ENCODE measurements around the gene EFCAB6. TPM values are rescaled to one million over a fixed set of nuclear protein-coding genes. Genes with fewer than 3 reads are reported as not detected.
A peak's percentile ranks its signal among the peaks of the same experiment; 100 is the strongest.

EFCAB6 gene
- total RNA-seq, 1 donor from 2014 or later = 7.0 TPM

- Mint-ChIP-seq H3K27ac (no peak overlapping the region), H3K4me3 (ENCODE audit: low read depth) (no peak overlapping the region), H3K36me3 (ENCODE audit: insufficient read depth) (peaks cover 3% of the 10 kb centered on the region), H3K9me3 (ENCODE audit: low read depth) (peaks cover 8% of the 10 kb centered on the region), H3K4me1 (ENCODE audit: low read depth) (no peaks in the 10 kb centered on the region), H3K27me3 (no peaks in the 10 kb centered on the region)
- no peak for TF ChIP-seq CTCF (IDR thresholded peaks at IDR 0.05; ENCODE audit: unreplicated experiment)
- DNase-seq (ENCODE audit: low spot score, unreplicated experiment) = peak; percentile 6
These were observed 262.0 kb downstream of the EFCAB6 start for GRCh38 chr22:43550024-43550620.

GRCh38 chr22:43546186-43546585, 265.9 kb downstream of the EFCAB6 start:
- no peaks in the 10 kb centered on the region for H3K4me1 Mint-ChIP-seq (ENCODE audit: low read depth)
- H3K9me3 Mint-ChIP-seq (ENCODE audit: low read depth) = no peaks in the 10 kb centered on the region
- no peak for DNase-seq (ENCODE audit: low spot score, unreplicated experiment)
- TF ChIP-seq CTCF (IDR thresholded peaks at IDR 0.05; ENCODE audit: unreplicated experiment) = no peak
- no peak overlapping the region for H3K27ac Mint-ChIP-seq
- no peaks in the 10 kb centered on the region for H3K36me3 Mint-ChIP-seq (ENCODE audit: insufficient read depth)
- H3K27me3 Mint-ChIP-seq = no peaks in the 10 kb centered on the region
- H3K4me3 Mint-ChIP-seq (ENCODE audit: low read depth) = no peak overlapping the region

- Mint-ChIP-seq H3K9me3 (ENCODE audit: low read depth) (no peaks in the 10 kb centered on the region), H3K4me3 (ENCODE audit: low read depth) (no peak overlapping the region), H3K36me3 (ENCODE audit: insufficient read depth) (no peaks in the 10 kb centered on the region), H3K27ac (no peak overlapping the region), H3K27me3 (no peaks in the 10 kb centered on the region), H3K4me1 (ENCODE audit: low read depth) (no peaks in the 10 kb centered on the region)
- no peak for TF ChIP-seq CTCF (IDR thresholded peaks at IDR 0.05; ENCODE audit: unreplicated experiment)
- no peak for DNase-seq (ENCODE audit: low spot score, unreplicated experiment)
These were observed 267.8 kb downstream of the EFCAB6 start for GRCh38 chr22:43544289-43544673.

GRCh38 chr22:43543522-43544288, 268.4 kb downstream of the EFCAB6 start:
- no peak for DNase-seq (ENCODE audit: low spot score, unreplicated experiment)
- no peaks in the 10 kb centered on the region for H3K4me1 Mint-ChIP-seq (ENCODE audit: low read depth)
- H3K9me3 Mint-ChIP-seq (ENCODE audit: low read depth) = no peaks in the 10 kb centered on the region
- H3K36me3 Mint-ChIP-seq (ENCODE audit: insufficient read depth) = no peaks in the 10 kb centered on the region
- H3K27ac Mint-ChIP-seq = no peak overlapping the region
- H3K27me3 Mint-ChIP-seq = no peaks in the 10 kb centered on the region
- no peak overlapping the region for H3K4me3 Mint-ChIP-seq (ENCODE audit: low read depth)
- no peak for TF ChIP-seq CTCF (IDR thresholded peaks at IDR 0.05; ENCODE audit: unreplicated experiment)

GRCh38 chr22:43542681-43543521, 269.2 kb downstream of the EFCAB6 start:
- Mint-ChIP-seq H3K36me3 (ENCODE audit: insufficient read depth) (peaks cover 2% of the 10 kb centered on the region), H3K9me3 (ENCODE audit: low read depth) (no peaks in the 10 kb centered on the region), H3K4me1 (ENCODE audit: low read depth) (no peaks in the 10 kb centered on the region), H3K27ac (no peak overlapping the region), H3K4me3 (ENCODE audit: low read depth) (no peak overlapping the region), H3K27me3 (no peaks in the 10 kb centered on the region)
- no peak for DNase-seq (ENCODE audit: low spot score, unreplicated experiment)
- no peak for TF ChIP-seq CTCF (IDR thresholded peaks at IDR 0.05; ENCODE audit: unreplicated experiment)
